SK-MEL-5 (cell line): ENCODE results near the gene CCDC38. TPM values are rescaled to one million over a fixed set of nuclear protein-coding genes. Genes with fewer than 3 reads are reported as not detected.

Experiments
- DNase-seq: peaks from one replicate; pipeline ENCODE4 v3.0.0-alpha.2; 2016; ENCODE audit warnings: low read depth, low spot score
- in situ Hi-C: cut with HindIII; loops from 2 replicates; pipeline ENCODE4 v1.10.0; 2016; ENCODE audit warnings: low sequenced_read_pairs, high pct_unique_total_duplicates, low pct_unique_long_range_greater_than_20kb
- total RNA-seq: library from RNA; depleted of rRNA; stranded (reverse); fragments of >200 nt; shearing (Covaris generic); gene quantifications from 2 replicates; pipeline ENCODE4 v1.2.3, GENCODE V29; 2014

CCDC38 gene
- total RNA-seq, 1 experiment from 2014 or later = 0.16 TPM

DNA sequence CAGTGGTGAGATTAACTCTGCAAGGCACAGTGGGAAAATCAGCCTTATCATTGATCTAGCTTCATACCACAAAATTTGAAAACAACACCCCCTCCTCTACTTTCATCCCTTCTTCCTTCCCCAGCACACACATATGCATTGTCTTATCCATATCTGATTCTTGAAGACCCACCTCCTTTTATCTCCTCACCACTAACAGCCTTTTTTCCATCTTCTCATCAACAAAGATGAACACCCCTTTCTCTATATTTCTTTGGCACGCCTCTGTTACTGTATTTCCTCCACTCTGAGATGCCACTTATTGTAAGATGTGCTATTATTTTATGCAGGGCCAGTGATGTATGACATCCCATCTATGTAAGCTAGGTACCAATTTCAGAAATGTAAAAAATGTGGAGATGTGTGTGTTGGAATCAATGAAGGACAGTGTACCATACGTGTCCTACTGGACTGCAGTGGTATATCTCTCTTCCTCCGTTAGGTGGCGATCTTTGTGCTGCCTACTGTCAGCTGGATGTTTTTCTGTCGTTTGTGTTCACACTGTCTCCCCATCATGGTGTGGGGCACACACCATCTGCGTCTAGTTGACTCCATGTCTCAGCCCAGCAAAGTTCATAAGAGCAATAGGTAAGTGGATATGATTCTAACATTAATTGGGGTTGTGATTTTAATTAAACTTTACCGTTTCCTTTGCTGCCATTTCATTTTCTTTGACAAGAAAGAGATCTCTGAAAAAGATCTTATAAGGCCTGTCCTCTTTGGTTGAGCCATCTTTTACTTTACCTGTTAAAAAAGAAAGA is 24.0 kb downstream of the CCDC38 start:
- in situ Hi-C loops = no loop called here

DNA sequence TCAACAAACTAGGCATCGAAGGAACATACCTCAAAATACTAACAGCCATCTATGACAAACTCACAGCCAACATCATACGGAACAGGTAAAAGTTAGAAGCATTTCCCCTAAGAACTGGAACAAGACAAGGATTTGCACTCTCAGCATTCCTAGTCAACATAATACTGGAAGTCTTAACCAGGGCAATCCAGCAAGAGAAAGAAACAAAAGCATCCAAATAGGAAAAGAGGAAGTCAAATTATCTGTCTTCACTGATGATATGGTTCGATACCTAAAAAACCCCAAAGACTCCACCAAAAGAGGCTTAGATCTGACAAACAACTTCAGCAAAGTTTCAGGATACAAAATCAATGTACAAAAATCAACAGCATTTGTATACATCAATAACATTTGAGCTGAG is 32.5 kb downstream of the CCDC38 start:
- in situ Hi-C loops = no loop called here
- no peak for DNase-seq

More for the DNA sequence above, 24.0 kb downstream of the CCDC38 start:
- DNase-seq = peak; percentile 83

DNA sequence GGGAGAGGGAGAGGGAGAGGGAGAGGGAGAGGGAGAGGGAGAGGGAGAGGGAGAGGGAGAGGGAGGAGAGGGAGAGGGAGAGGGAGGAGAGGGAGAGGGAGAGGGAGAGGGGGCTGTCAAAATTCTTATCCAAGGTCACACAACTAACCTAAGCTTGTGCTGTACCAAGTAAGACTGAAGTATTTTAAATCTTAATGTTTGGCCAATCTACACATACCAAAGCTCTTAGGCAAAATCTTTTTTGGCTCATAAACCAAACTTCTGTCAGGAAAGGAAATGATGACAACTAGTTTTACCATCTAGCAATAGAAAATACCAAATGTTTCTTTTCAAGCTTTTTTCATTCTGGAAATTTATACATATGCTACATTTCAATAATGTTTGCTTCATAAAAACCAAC is 33.8 kb downstream of the CCDC38 start:
- DNase-seq = no peak
- in situ Hi-C loops = no loop called here

DNA sequence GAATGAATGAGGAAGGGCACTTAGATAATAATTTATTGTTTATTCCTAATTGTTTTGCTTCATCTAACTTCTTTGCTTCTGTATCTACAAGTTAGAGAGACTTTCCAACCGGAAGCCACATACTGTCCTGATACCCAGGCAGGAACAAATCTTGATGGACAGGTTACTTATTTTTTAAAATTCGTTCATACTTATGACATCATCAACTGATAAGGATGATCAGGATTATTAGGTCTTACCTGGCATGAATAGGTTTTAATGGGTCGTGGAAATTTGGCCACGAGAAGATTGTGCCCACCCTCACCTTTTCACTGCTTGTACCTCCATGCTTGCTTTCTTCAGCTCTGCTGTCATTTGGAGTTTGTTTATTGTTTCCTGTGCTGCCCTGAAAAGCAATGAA is 44.3 kb downstream of the CCDC38 start:
- DNase-seq = no peak
- in situ Hi-C loops = no loop called here

DNA sequence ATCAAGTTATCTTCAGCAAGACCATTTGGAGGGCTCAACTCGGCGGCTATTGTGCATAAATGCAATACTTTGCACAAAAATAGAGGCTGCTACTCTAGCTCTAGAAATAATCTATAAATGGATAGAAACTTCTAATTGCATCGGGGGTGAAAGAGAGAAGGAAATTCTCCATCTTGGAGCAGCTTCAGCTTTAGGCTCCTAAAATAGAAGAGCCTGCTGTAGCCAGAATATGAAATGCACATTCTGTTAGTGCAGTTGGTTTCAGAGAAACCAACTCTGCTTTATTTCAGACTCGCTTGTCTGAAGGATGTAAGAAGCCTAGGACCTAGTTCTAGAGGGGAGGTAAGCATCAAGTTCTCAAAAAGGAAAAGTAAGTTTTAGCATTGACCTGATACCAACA is 45.6 kb downstream of the CCDC38 start:
- no peak for DNase-seq
- in situ Hi-C loops = no loop called here

DNA sequence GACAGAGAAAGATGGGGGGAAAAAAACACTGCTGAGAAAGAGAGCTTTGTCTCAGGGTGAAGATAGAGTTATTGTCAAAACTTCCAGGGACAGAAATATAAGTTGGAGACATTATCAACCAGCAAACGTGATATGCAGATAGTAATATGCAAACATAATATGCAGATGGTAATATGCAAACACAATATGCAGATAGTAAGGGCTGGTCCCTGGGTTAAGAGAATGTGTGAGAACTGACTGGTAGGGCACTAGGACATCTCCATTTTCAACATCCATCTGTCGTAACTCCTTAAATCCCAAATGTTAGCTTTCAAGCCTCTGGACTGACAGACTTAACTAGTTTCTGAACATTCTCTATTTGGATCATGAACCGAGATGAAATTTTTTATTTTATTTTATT is 51.5 kb downstream of the CCDC38 start:
- in situ Hi-C loops = no loop called here
- DNase-seq = no peak

DNA sequence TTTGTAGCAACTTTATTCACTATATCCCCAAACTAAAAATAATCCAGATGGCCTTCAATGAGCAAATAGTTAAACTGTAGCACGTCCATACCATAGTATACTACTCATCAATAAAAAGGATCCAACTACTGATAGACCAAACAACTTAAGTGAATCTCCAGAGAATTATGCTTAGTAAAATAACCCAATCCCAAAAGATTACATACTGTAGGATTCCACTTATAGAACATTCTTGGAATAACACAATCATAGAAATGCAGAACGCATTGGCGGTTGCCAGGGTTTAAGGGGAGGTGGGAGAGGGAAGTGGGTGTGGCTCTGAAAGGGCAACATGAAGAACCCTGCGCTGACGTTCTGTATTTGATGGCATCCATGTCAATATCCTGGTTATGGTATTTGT is 55.1 kb downstream of the CCDC38 start:
- in situ Hi-C loops = no loop called here
- no peak for DNase-seq

DNA sequence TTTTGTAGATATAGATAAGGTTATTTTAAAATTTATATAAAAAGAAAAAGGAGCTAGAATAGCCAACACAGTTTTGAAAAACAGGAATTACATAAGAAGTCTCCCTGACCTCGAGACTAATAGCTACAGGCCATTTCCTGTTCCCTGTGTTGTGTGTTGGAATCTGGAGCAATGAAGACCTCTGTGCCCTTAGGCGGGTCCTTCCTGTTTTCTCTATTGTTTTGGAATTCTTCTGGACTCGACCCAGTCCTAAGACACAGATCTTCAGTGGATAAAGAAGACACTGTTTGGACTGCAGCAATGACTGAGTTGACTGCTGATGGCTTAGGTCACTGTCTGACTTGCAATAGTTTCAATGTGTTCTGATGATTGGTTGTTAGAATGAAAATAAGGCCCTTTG is 57.4 kb downstream of the CCDC38 start:
- in situ Hi-C loops = no loop called here
- peak; percentile 70 for DNase-seq

DNA sequence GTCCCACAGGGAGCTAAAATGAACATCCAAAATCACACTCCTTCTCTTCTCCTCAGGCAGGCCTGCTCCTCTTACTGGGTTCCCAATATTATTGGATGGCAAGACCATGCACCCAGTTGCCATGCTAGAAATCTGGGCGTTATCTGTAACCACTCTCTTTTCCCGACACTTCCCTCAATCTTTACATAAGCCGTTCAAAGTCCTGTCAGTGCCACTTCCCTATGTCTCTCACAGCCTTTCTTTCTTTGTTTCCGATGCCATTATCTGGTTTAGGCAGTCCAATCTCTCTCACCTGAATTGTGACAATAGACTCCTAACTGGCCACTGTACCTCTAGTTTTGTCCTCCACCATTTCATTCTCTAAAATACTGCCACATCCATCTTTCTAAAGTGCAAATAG is 59.5 kb downstream of the CCDC38 start:
- in situ Hi-C loops = no loop called here

DNA sequence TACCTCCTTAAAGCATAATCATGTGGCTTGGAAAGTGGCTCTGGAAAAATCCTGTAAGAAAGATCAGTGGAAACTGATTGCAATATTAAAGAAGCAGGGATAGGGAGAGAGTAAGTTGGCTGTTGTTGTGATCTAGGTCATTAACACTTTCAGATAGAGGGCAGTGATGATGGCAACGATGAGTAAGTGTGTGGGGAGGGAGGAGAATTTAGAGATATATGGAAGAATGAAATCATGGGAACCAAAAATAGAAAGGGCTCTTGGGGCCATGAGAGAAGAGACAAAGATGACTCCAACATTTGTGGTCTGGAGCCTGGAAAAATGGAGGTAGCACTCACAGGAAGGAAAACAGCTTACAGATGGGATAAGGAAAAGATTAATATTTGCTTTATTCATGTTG is 60.3 kb downstream of the CCDC38 start:
- no peak for DNase-seq
- in situ Hi-C loops = no loop called here

More for the DNA sequence above, 59.5 kb downstream of the CCDC38 start:
- no peak for DNase-seq

DNA sequence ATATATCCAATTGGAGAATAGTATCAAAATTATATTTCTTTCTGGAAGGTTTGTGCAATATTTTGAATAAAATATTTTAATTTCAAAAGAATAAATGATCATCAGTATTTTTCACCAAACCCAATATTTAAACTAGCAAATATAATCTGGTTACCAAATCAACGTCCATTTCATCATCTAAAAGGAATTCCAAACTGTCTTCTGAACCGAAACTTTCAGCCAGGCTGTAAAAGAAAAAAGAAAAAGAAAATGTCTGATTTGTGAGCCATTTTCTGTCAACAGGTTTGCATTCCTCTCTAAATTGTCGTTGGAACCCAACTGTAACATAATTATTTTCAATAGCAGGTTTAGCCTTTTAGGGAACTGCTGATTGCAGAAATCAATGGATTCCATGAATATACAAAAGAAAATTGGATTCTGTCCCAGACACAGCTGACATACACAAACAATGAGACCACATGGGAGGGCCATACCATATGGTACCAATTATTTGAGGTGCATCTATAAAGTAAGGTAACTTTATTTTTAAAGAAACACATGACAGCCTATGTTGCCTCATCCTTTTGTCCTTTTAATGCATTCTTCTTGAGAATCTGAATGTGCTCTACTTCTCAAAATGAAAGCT is 61.0 kb downstream of the CCDC38 start:
- no peak for DNase-seq
- in situ Hi-C loops = no loop called here

DNA sequence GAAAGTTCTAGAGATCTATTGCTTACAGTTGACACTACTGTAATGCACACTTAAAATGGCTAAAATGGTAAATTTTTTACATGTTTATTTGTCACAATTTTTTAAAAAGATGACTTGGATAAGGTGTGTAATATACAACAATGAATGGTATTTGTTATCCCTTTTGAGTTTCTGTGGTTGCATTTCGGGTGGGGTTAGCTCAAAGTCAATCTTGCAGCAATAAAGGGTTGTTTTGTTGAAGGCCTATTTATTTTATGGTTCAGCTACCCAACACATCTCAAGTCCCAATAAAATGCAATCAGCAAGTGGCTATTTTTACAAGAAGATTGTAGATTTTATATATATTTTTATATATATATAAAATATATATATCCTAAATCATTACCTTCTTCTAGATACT is 61.5 kb downstream of the CCDC38 start:
- in situ Hi-C loops = no loop called here

DNA sequence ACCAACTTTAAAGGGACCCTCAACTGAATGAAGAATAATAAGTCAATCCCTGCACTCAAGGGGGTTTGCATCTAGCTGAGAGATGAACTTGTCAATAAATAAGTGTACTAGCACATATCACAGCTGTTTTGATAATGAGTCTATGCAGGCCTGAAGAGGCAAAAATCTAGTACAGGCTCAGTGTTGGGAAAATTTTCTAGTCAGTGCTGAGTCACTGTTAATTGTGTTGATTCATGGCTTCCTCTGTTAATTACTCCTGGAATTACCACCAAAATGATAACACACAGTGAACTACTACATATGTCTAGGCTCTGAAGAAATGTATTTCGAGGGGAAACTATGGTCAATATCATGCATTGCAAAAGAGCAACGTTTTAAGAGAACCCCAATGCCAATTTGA is 64.8 kb downstream of the CCDC38 start:
- no peak for DNase-seq
- in situ Hi-C loops = no loop called here

More for the DNA sequence above, 61.5 kb downstream of the CCDC38 start:
- no peak for DNase-seq

DNA sequence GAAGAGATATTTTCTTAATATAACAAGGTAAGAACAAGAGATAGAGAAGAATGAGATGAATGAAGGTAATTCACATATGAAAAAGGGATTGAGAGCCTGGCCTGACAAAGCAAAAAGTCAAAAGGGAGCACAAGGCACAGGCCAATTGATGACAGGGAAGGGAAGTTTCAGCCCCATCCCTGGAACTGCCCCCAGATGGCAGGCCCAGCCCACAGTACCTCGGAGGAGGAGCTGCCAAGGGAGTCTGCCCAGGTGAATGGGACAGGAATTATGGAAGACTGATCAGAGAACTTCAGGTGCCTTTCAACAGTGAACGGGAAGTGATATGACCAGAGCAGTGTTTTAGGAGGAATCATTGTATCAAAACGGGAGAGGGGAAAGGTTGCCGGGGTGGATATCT is 68.0 kb downstream of the CCDC38 start:
- no peak for DNase-seq
- in situ Hi-C loops = no loop called here

DNA sequence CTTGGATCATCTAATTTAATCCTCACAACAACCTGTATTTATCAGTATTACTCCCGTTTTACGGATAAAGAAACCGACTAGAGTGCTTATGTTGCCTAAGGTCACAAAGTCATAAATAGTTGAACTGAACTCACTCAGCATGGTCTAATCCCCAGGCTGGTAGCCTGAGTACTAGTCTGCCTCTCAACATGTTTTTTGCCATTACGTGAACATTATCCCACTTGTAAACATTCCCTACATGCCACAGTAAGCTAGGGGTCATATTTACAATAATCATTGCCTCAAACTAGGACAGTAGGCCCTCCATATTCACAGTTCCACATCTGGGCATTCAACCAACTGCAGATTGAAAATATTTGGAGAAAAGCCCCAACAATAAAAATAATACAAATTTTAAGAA is 71.5 kb downstream of the CCDC38 start:
- no peak for DNase-seq
- in situ Hi-C loops = no loop called here

DNA sequence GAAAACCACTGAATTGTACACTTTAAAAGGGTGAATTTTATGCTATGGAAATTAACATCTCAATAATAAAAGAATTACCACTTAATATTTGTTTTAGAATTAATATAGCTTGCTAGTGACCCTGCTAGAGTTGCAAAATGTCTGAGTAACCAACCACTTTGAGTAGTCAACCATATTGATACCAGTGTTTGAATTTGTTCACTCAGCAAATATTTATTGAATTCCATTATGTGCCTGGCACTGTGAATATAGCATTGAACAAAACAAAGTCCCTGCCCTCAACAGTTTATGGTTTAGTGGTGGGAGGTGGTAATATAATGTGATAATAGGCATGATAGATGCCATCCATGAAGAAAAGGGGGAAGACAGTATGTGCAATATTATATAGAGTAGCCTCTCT is 79.1 kb downstream of the CCDC38 start:
- in situ Hi-C loops = no loop called here
- no peak for DNase-seq

DNA sequence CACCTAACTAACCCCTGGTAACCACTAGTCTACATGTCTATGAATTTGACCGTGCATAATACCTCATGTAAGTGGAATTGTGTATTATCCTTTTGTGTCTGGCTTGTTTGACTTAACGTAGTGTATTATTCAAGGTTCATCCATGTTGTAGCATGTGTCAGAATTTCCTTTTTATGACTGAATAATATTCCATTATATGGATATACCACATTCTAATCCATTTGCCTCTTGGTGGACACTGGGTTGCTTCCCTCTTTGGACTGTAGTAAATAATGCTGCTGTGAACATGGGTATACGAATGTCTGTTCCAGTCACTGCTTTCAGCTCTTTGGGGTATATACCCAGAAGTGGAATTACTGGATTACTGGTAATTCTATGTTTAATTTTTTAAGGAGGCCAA is 80.4 kb downstream of the CCDC38 start:
- in situ Hi-C loops = no loop called here
- DNase-seq = no peak

DNA sequence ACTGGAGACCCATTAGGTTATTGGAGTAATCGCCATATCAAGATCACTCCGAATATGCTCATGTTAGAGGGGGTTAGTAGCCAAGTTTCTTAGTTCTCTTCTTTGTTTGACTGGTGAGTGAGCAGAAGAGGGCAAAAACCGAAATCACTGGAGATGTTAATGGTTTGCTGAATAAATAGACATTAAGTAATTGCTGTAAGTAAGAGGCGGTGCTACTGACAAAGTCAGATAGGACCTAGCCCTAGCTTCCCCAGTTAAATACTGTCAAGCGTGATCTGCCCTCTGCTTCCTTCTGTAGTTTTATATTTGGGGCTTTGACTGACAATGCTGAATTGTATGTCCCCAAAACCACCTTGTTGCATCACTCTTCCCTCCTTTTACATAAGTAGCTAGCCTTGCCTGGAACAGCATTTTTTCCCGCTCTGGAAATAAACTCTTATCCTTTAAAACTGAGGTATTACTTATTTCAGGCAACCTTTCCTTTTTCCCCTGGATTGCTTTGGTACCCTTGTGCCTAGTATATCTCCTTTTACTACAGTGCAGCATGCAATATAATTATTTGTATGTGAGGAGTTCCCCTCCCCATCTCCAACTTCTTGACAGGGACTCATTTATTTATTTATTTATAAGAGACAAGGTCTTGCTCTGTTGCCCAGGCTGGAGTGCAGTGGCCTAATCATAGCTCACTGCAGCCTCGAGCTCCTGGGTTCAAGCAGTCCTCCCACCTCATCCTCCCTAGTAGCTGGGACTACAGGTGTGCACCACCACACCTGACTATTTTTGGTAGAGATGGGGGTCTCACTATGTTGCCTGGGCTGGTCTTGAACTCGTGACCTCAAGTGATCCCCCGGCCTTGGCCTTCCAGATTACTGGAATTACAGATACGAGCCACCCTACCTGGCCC is 82.2 kb downstream of the CCDC38 start:
- in situ Hi-C loops = no loop called here
- no peak for DNase-seq
